Measurements from ENCODE around the gene B3GALT5. TPM values are rescaled to one million over a fixed set of nuclear protein-coding genes. Genes with fewer than 3 reads are reported as not detected.

B3GALT5 gene
- polyA plus RNA-seq, 3 donors from 2014 or later: not detected

- no peaks in the 10 kb centered on the region for H3K36me3 Mint-ChIP-seq
- H3K4me1 Mint-ChIP-seq: no peaks in the 10 kb centered on the region
- peaks cover 0 to 4% (median 2%) of the 10 kb centered on the region in 3 donors for H3K27me3 Mint-ChIP-seq (ENCODE audit: low read depth in 3 of 3)
- H3K27ac Mint-ChIP-seq: no peak overlapping the region
- no peak overlapping the region for H3K4me3 Mint-ChIP-seq
- no peaks in the 10 kb centered on the region for H3K9me3 Mint-ChIP-seq
- DNase-seq: no peak
Observed at GRCh38 chr21:39593522-39593921, 19.2 kb upstream of the B3GALT5 start.

GRCh38 chr21:39595465-39595864 lies 17.3 kb upstream of the B3GALT5 start:
- no peak overlapping the region for H3K27ac Mint-ChIP-seq
- no peaks in the 10 kb centered on the region for H3K9me3 Mint-ChIP-seq
- no peaks in the 10 kb centered on the region for H3K36me3 Mint-ChIP-seq
- DNase-seq: no peak
- no peak overlapping the region for H3K4me3 Mint-ChIP-seq
- H3K27me3 Mint-ChIP-seq (ENCODE audit: low read depth in 3 of 3): peaks cover 0 to 2% (median 2%) of the 10 kb centered on the region in 3 donors
- H3K4me1 Mint-ChIP-seq: no peaks in the 10 kb centered on the region

GRCh38 chr21:39597595-39597994 lies 15.1 kb upstream of the B3GALT5 start:
- Mint-ChIP-seq H3K4me3 (no peak overlapping the region), H3K27ac (no peak overlapping the region), H3K9me3 (no peaks in the 10 kb centered on the region), H3K4me1 (no peaks in the 10 kb centered on the region), H3K36me3 (no peaks in the 10 kb centered on the region), H3K27me3 (ENCODE audit: low read depth in 3 of 3) (peaks cover 2 to 3% (median 2%) of the 10 kb centered on the region in 3 donors)
- no peak for DNase-seq

GRCh38 chr21:39599191-39599970 lies 13.4 kb upstream of the B3GALT5 start:
- H3K27me3 Mint-ChIP-seq (ENCODE audit: low read depth in 3 of 3): peaks cover 2 to 4% (median 2%) of the 10 kb centered on the region in 3 donors
- no peaks in the 10 kb centered on the region for H3K4me1 Mint-ChIP-seq
- DNase-seq: no peak
- H3K36me3 Mint-ChIP-seq: no peaks in the 10 kb centered on the region
- no peaks in the 10 kb centered on the region for H3K9me3 Mint-ChIP-seq
- H3K4me3 Mint-ChIP-seq: no peak overlapping the region
- H3K27ac Mint-ChIP-seq: no peak overlapping the region

- Mint-ChIP-seq H3K4me3 (no peak overlapping the region), H3K4me1 (no peaks in the 10 kb centered on the region), H3K27ac (no peak overlapping the region), H3K9me3 (no peaks in the 10 kb centered on the region), H3K27me3 (ENCODE audit: low read depth in 3 of 3) (peaks cover 2 to 5% (median 5%) of the 10 kb centered on the region in 3 donors), H3K36me3 (no peaks in the 10 kb centered on the region)
- no peak for DNase-seq
Observed at GRCh38 chr21:39601187-39601928, 11.4 kb upstream of the B3GALT5 start.

GRCh38 chr21:39602076-39602689 lies 10.6 kb upstream of the B3GALT5 start:
- Mint-ChIP-seq H3K4me3 (no peak overlapping the region), H3K4me1 (no peaks in the 10 kb centered on the region), H3K36me3 (no peaks in the 10 kb centered on the region), H3K27ac (no peak overlapping the region), H3K27me3 (ENCODE audit: low read depth in 3 of 3) (peaks cover 2 to 7% (median 2%) of the 10 kb centered on the region in 3 donors), H3K9me3 (no peaks in the 10 kb centered on the region)
- no peak for DNase-seq

GRCh38 chr21:39602793-39603192 lies 9.9 kb upstream of the B3GALT5 start:
- Mint-ChIP-seq H3K36me3 (no peaks in the 10 kb centered on the region), H3K4me1 (no peaks in the 10 kb centered on the region), H3K4me3 (no peak overlapping the region), H3K9me3 (no peaks in the 10 kb centered on the region), H3K27ac (no peak overlapping the region), H3K27me3 (ENCODE audit: low read depth in 3 of 3) (peaks cover 2 to 7% (median 2%) of the 10 kb centered on the region in 3 donors)
- no peak for DNase-seq

- DNase-seq: no peak
- H3K4me1 Mint-ChIP-seq: no peaks in the 10 kb centered on the region
- no peak overlapping the region for H3K27ac Mint-ChIP-seq
- no peaks in the 10 kb centered on the region for H3K36me3 Mint-ChIP-seq
- peaks cover 5 to 7% (median 6%) of the 10 kb centered on the region in 3 donors for H3K27me3 Mint-ChIP-seq (ENCODE audit: low read depth in 3 of 3)
- peaks cover 0 to 2% (median 0%) of the 10 kb centered on the region in 6 donors for H3K9me3 Mint-ChIP-seq
- no peak overlapping the region for H3K4me3 Mint-ChIP-seq
Observed at GRCh38 chr21:39604951-39605350, 7.8 kb upstream of the B3GALT5 start.

- Mint-ChIP-seq H3K4me1 (peaks cover 0 to 7% of the 10 kb centered on the region in 2 donors), H3K36me3 (no peaks in the 10 kb centered on the region), H3K27ac (no peak overlapping the region), H3K4me3 (no peak overlapping the region), H3K9me3 (peaks cover 0 to 5% (median 0%) of the 10 kb centered on the region in 6 donors), H3K27me3 (ENCODE audit: low read depth in 3 of 3) (peaks cover 11 to 17% (median 16%) of the 10 kb centered on the region in 3 donors)
- DNase-seq: no peak
Observed at GRCh38 chr21:39610703-39611102, 2.0 kb upstream of the B3GALT5 start.

- Mint-ChIP-seq H3K36me3 (no peaks in the 10 kb centered on the region), H3K4me1 (peaks cover 0 to 7% of the 10 kb centered on the region in 2 donors), H3K4me3 (no peak overlapping the region), H3K9me3 (peaks cover 0 to 5% (median 0%) of the 10 kb centered on the region in 6 donors), H3K27me3 (ENCODE audit: low read depth in 3 of 3) (peaks cover 11 to 17% (median 13%) of the 10 kb centered on the region in 3 donors), H3K27ac (no peak overlapping the region)
- DNase-seq: no peak
Observed at GRCh38 chr21:39611551-39612190, 1.1 kb upstream of the B3GALT5 start.

GRCh38 chr21:39613041-39613934 lies 548 bp downstream of the B3GALT5 start:
- peaks cover 0 to 7% of the 10 kb centered on the region in 2 donors for H3K4me1 Mint-ChIP-seq
- H3K27ac Mint-ChIP-seq: no peak overlapping the region

GRCh38 chr21:39616211-39616772 lies 3.6 kb downstream of the B3GALT5 start:
- H3K9me3 Mint-ChIP-seq: peaks cover 0 to 4% (median 0%) of the 10 kb centered on the region in 6 donors
- peaks cover 0 to 7% of the 10 kb centered on the region in 2 donors for H3K4me1 Mint-ChIP-seq
- no peaks in the 10 kb centered on the region for H3K36me3 Mint-ChIP-seq
- no peak overlapping the region for H3K4me3 Mint-ChIP-seq
- H3K27me3 Mint-ChIP-seq (ENCODE audit: low read depth in 3 of 3): peaks cover 8 to 18% (median 14%) of the 10 kb centered on the region in 3 donors
- H3K27ac Mint-ChIP-seq: no peak overlapping the region
- DNase-seq: no peak

More at GRCh38 chr21:39613041-39613934, 548 bp downstream of the B3GALT5 start:
- H3K36me3 Mint-ChIP-seq: no peaks in the 10 kb centered on the region
- peaks cover 9 to 17% (median 12%) of the 10 kb centered on the region in 3 donors for H3K27me3 Mint-ChIP-seq (ENCODE audit: low read depth in 3 of 3)
- no peak for DNase-seq
- H3K9me3 Mint-ChIP-seq: peaks cover 0 to 5% (median 0%) of the 10 kb centered on the region in 6 donors
- H3K4me3 Mint-ChIP-seq: no peak overlapping the region

Measured in immature natural killer cell (primary cell).